Sciatic nerve (tissue), 2 donors: ENCODE results near the gene PRR33. TPM values are rescaled to one million over a fixed set of nuclear protein-coding genes. Genes with fewer than 3 reads are reported as not detected.

Experiments
- ATAC-seq: fragments of 200-7000 bp; cut with Tn5 transposase; one replicate; pipeline ENCODE4 v1.9.1; 2020; ENCODE audit warnings: mild to moderate bottlenecking, moderate library complexity
- DNase-seq: peaks from one replicate; pipeline ENCODE4 v3.0.0-alpha.2; 2020; ENCODE audit warnings: low spot score
- intact Hi-C: fragments of 100-400 bp; cut with DNase I; formaldehyde crosslinking; loops from one replicate; pipeline ENCODE4 v1.14.2; 2022
- total RNA-seq: library from RNA; stranded (reverse); fragmentation: NEBNext Ultra II Directional; extraction: Animal tissue kit (Norgen Biotek cat#: 25700); gene quantifications from one replicate; pipeline ENCODE4 v1.2.1, GENCODE V29; 2021
- donor health status: DM: no; HTN: no; CAD: no.
- donor health status: DM: no; HTN: no; CAD: no.

Gene PRR33
- total RNA-seq, 1 donor from 2014 or later = not detected

- peak; percentile 6 for ATAC-seq
- intact Hi-C loops = no loop called here
Observed at GRCh38 chr11:1870326-1870696, 21.4 kb downstream of the PRR33 start.

GRCh38 chr11:1869427-1870325 is 22.0 kb downstream of the PRR33 start:
- DNase-seq (no peak), ATAC-seq (peak; percentile 58)
- intact Hi-C loops = no loop called here

More at GRCh38 chr11:1870326-1870696, 21.4 kb downstream of the PRR33 start:
- no peak for DNase-seq

DNA sequence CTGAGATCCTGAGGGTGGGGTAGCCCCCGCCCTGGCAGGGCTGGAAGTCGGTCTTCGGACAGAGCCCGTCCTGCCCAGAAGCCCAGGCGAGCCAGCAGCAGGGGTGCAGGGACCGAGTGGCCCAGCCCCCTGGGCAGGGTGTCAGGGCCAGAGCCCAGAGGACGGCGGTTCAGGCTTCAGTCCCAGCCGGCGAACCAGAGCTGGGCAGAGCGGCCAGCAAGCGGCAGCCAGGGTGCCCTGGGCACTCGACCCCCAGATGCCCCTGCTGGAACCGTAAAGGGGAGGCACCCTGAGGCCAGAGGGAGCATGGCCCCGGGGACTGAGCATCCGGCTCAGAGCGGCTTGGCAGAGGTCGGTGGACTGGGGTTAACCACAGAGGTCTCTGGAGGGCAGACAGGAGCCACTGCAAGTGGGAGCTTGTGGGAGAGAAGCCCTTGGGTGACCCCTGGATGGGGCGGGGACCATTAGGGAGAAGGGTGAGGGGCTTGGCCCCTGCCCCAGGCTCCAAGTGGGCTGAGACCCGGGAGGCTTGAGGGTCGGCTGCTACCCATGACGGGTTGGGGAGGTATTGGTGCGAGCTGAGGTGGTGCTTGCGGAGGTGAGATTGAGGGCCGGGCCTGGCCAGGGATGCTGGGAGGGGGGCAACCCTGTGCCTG is 22.9 kb downstream of the PRR33 start:
- peak; percentile 1 for ATAC-seq
- intact Hi-C loops = no loop called here
- no peak for DNase-seq

DNA sequence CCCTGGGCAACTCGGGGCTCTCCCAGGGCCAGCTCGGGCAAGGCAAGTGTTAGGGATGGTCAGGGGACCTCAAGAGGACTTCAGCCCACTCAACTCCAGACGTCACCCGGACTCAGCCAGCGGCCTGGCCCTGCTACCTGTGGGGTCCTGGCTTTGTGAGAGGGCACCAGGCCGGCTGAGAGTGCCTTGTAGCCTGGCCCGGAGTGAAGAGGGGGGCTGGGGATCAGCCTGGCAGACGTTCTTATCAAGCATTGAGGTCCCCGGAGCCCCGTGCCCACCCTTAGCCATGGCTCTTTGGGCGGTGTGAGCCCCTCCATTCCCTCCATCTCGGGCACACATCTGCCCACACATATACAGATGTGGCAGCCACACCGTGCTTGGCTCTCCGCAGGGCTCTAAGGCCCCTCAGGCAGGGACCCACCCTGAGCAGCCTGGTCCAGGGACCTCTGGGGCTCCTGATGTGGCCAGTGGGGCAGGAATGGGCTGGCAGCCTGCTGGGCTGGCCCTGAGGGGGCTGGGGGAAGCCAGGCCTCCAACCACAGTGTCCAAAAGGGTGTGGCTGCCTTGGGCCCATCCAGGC is 23.5 kb downstream of the PRR33 start:
- intact Hi-C loops = no loop called here

GRCh38 chr11:1867381-1867780 is 24.3 kb downstream of the PRR33 start:
- DNase-seq = no peak
- ATAC-seq = no peak
- intact Hi-C loops = no loop called here

More for the DNA sequence above, 23.5 kb downstream of the PRR33 start:
- ATAC-seq = no peak
- DNase-seq = no peak

GRCh38 chr11:1866776-1867175 is 24.9 kb downstream of the PRR33 start:
- ATAC-seq = no peak
- DNase-seq = no peak
- intact Hi-C loops = no loop called here

- DNase-seq (no peak), ATAC-seq (no peak)
- intact Hi-C loops = no loop called here
Observed at GRCh38 chr11:1866226-1866625, 25.5 kb downstream of the PRR33 start.

DNA sequence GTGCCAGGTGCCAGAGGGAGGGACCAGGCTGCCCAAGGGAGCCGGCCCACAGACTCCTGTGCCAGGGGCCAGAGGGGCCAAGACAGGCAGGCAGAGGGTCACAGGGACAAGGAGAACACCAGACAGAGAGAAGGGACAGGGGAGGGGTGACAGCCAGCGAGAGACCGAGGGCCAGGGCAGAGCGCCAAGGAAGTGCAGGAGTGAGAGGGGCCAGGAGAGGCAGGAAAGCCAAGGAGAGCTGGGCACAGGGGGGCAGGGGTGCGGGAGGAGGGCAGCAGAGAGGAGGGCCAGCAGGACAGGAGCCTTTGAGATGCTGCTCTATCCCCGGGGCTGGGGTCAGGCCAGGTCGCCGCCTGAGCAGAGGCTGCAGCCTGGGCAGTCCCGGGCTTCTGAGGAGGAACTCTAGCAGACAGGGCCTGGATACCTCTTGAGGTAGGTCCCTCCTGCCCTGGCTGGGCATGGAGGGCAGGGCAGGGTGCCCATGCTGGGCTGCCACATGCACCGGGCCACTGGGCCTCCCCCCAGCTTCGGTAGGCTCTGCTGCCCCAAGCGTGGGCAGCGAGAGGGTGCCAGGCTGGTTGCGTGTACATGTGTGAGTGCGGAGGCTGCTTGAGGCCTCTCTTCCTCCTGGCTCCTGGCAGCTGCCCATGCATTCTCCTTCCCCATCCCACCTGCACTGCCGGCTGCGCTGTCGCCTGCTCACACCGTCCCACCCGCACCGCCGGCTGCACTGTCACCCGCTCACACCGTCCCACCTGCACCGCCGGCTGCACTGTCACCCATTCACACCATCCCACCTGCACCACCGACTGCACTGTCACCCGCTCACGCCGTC is 26.6 kb downstream of the PRR33 start:
- intact Hi-C loops = no loop called here
- DNase-seq = no peak

DNA sequence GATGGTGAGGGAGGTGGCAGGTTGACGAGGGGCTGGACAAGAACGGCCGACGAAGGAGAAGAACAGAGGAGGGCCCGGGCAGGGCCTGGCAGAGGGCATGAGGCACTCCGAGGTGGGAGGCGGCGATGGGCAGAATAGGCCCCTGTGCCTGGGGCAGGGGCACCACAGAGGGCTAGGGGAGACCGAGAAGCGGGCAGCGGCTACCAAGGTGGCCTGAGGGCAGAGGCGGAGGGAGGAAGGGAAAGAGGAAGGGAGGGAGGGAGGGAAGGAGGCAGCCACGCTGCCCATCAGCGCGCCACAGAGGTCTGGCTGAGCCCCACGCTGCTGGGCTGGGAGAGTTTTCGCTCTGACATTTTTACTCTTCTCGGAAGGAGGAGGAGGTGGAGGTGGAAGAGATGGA is 27.5 kb downstream of the PRR33 start:
- ATAC-seq = peak; percentile 17
- intact Hi-C loops = no loop called here
- no peak for DNase-seq

More for the DNA sequence above, 26.6 kb downstream of the PRR33 start:
- peak; percentile 14 for ATAC-seq

GRCh38 chr11:1863352-1864216 is 28.1 kb downstream of the PRR33 start:
- peak; percentile 87 for DNase-seq
- intact Hi-C loops = no loop called here
- peak; percentile 92 for ATAC-seq

GRCh38 chr11:1862588-1863351 is 28.9 kb downstream of the PRR33 start:
- intact Hi-C loops = no loop called here
- ATAC-seq = peak; percentile 2
- DNase-seq = no peak

DNA sequence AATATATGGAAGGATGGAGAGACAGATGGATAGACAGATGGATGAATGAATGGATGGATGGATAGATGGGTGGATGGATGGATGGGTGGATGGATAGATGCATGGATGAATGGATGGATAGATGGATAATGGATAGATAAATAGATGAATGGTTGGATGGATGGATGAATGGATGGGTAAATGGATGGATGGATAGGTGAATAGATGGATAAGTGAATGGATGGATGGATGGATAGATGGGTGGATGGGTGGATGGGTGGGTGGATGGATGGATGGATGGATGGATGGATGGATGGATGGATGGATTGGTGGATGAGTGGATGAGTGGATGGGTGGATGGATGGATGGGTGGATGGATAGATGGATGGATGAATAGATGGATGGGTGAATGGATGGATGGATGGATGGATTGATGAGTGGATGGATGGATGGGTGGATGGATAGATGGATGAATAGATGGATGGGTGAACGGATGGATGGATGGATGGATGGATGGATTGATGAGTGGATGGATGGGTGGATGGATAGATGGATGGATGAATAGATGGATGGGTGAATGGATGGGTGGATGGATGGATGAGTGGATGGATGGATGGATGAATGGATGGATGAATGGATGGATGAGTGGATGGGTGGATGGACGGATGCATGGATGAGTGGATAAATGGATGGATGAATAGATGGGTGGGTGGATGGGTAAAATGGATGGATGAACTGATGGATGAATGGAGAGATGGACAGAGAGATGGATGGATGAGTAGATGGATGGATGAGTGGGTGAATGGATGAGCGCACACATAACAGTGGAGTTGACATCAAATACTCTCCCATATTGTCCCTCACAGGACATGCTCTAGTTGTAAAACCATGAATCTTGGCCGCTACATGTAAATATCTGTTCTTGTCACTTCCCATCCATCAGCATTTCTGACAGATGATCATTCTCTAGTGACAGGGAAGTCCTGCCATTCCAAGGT is 30.0 kb downstream of the PRR33 start:
- intact Hi-C loops = no loop called here
- DNase-seq (no peak), ATAC-seq (no peak)

- intact Hi-C loops = loop anchor here (1.0 kb wide), 1 partner anchor 31 kb away; the partner anchor contains the start of gene PRR33
- DNase-seq (no peak), ATAC-seq (no peak)
Observed at GRCh38 chr11:1860108-1860507, 31.6 kb downstream of the PRR33 start.

DNA sequence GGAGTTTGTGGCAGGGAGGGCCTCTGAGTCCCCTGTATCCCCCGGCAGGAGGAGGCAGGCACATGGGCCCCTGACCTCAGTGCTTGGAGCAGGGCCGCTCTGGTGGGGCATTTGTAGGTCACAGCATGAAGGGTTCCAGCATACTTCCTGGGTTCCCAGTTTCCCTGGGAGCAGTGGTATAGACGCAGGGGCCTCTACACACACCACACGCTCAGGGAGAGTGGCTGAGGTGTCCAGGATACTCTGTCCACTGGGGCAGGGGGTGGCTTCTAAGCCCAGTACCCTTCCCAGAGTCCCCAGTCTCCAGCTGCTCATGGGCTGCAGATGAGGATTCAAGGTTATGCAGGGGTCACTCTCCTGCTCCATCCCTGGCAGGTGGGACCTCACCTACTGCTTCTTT is 32.7 kb downstream of the PRR33 start:
- intact Hi-C loops = no loop called here
- DNase-seq (no peak), ATAC-seq (no peak)

DNA sequence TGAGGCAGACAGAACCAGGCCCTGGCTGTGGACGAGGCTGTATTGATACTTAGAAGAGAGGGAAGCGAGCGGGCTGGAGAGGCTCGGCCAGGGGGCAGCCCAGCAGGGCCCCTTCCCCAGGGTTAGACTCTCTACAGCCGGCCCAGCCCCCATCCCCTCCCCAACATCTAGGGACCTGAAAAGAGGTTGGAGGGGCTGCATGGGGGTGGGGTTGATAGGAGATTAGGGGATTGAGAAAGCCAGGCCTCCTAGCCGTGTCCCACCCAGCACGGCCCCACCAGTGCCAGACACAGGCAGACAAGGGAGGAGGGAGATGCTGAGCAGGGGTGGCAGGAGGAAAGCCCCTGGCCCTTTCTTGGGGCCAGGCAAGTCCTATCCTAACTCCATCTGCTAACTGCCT is 33.1 kb downstream of the PRR33 start:
- ATAC-seq (no peak), DNase-seq (no peak)
- intact Hi-C loops = no loop called here

DNA sequence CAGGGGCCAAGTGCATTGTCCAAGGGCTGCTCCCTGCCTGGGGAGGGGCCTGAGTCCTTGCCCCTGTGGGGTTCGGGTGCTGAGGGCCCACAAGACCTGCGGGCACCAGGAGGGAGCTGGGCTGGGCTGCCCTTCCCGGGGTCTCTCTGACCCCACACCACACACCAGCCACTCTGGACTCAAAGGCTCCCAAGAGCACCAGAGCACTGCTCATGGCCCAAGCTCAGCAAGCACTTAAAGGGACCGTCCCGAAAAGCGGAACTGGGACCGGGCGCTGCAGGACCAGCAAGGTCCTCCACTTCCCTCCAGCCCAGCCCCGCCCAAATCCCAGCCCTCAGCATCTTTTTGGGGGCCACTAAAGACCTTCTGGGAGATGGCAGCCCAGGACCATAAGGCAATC is 33.5 kb downstream of the PRR33 start:
- no peak for DNase-seq
- no peak for ATAC-seq
- intact Hi-C loops = no loop called here
